Osteoblast (primary cell): ENCODE measurements around the gene DNPEP. TPM values are rescaled to one million over a fixed set of nuclear protein-coding genes. Genes with fewer than 3 reads are reported as not detected.

Experiments
- DNase-seq: peaks from one replicate; pipeline ENCODE4 v3.0.0; 2011; ENCODE audit warnings: low spot score, mixed read lengths; ENCODE audit not compliant: insufficient read length; ENCODE audit errors: missing footprints
- H2AFZ ChIP-seq: 2 replicates; pipeline ENCODE4 v1.6.0; 2011; ENCODE audit warnings: mild to moderate bottlenecking, low read length
- H3K27ac ChIP-seq: 2 replicates; pipeline ENCODE4 v1.5.1; 2011; ENCODE audit warnings: mild to moderate bottlenecking, low read depth, low read length, moderate library complexity
- H3K27me3 ChIP-seq: 2 replicates; pipeline ENCODE4 v1.6.0; 2012; ENCODE audit warnings: mild to moderate bottlenecking, control low read depth, inconsistent platforms, low read length, moderate library complexity; ENCODE audit not compliant: insufficient read depth
- H3K36me3 ChIP-seq: 2 replicates; pipeline ENCODE4 v1.5.1; 2011; ENCODE audit warnings: mild to moderate bottlenecking, low read length, control low read depth, moderate library complexity; ENCODE audit not compliant: insufficient read depth
- H3K4me1 ChIP-seq: 2 replicates; pipeline ENCODE4 v1.5.1; 2011; ENCODE audit warnings: mild to moderate bottlenecking, low read length, control low read depth, moderate library complexity; ENCODE audit not compliant: insufficient read depth
- H3K4me2 ChIP-seq: 2 replicates; pipeline ENCODE4 v1.6.0; 2011; ENCODE audit warnings: mild to moderate bottlenecking, low read length; ENCODE audit not compliant: insufficient read depth
- H3K4me3 ChIP-seq: fragments of 200-600 bp; sonication (generic); 3 replicates; pipeline ENCODE4 v1.5.1; 2012; ENCODE audit warnings: mild to moderate bottlenecking, low read length, inconsistent platforms; ENCODE audit not compliant: insufficient read depth
- H3K79me2 ChIP-seq: 2 replicates; pipeline ENCODE4 v1.6.0; 2012; ENCODE audit warnings: mild to moderate bottlenecking, low read length, control low read depth, inconsistent platforms; ENCODE audit not compliant: insufficient read depth
- H3K9me3 ChIP-seq: 2 replicates; pipeline ENCODE4 v1.5.1; 2011; ENCODE audit warnings: low read depth, low read length, control low read depth
- H4K20me1 ChIP-seq: 2 replicates; pipeline ENCODE4 v1.6.0; 2012; ENCODE audit warnings: mild to moderate bottlenecking, low read length, control low read depth; ENCODE audit not compliant: insufficient read depth
- small RNA-seq: library from RNA; depleted of rRNA; stranded (forward); fragments of <200 nt; gene quantifications from one replicate; pipeline ENCODE3, GENCODE V24; 2012
- total RNA-seq: library from RNA; depleted of rRNA; stranded (reverse); fragments of >200 nt; gene quantifications from 2 replicates; pipeline ENCODE4 v1.2.3, GENCODE V29; 2012
- TF ChIP-seq, protein P1 (sequence below): IDR thresholded peaks from 2 replicates; pipeline ENCODE4 v1.5.1; 2011; ENCODE audit warnings: mild to moderate bottlenecking, low read depth, low read length, moderate library complexity; ENCODE audit errors: extremely low read depth

The DNPEP gene
- total RNA-seq, 1 donor = 67.3 TPM

DNA sequence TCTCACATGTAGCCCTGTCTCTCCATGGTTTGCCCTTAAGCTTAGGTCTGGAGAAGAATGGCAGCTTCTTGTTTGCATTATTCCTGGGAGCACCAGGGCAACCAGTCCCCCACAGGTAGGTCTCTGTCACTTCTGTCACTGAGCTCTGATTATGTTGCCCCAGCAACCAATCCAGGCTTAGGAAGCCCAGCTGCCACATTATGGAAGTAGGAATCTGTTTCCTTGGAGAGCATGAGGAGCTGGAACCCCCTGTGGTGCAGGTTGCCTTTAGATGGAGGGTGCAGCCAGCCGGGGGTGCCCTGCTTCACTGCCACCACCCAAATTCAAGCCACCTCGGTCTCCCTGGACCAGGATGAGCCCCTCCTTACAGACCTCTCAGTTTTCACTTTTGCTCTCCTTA is 60.0 kb downstream of the DNPEP start:
- no peaks in the 10 kb centered on the region for H3K79me2 ChIP-seq
- no peaks in the 10 kb centered on the region for H3K9me3 ChIP-seq
- H2AFZ ChIP-seq = no peak overlapping the region
- no peak for DNase-seq
- no peak overlapping the region for H3K4me3 ChIP-seq
- H3K4me2 ChIP-seq = no peak overlapping the region
- H4K20me1 ChIP-seq = no peaks in the 10 kb centered on the region
- no peaks in the 10 kb centered on the region for H3K4me1 ChIP-seq
- TF ChIP-seq, protein P1, sequence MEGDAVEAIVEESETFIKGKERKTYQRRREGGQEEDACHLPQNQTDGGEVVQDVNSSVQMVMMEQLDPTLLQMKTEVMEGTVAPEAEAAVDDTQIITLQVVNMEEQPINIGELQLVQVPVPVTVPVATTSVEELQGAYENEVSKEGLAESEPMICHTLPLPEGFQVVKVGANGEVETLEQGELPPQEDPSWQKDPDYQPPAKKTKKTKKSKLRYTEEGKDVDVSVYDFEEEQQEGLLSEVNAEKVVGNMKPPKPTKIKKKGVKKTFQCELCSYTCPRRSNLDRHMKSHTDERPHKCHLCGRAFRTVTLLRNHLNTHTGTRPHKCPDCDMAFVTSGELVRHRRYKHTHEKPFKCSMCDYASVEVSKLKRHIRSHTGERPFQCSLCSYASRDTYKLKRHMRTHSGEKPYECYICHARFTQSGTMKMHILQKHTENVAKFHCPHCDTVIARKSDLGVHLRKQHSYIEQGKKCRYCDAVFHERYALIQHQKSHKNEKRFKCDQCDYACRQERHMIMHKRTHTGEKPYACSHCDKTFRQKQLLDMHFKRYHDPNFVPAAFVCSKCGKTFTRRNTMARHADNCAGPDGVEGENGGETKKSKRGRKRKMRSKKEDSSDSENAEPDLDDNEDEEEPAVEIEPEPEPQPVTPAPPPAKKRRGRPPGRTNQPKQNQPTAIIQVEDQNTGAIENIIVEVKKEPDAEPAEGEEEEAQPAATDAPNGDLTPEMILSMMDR = no peak
- peaks cover 52% of the 10 kb centered on the region for H3K27me3 ChIP-seq
- no peak overlapping the region for H3K27ac ChIP-seq
- H3K36me3 ChIP-seq = no peaks in the 10 kb centered on the region

DNA sequence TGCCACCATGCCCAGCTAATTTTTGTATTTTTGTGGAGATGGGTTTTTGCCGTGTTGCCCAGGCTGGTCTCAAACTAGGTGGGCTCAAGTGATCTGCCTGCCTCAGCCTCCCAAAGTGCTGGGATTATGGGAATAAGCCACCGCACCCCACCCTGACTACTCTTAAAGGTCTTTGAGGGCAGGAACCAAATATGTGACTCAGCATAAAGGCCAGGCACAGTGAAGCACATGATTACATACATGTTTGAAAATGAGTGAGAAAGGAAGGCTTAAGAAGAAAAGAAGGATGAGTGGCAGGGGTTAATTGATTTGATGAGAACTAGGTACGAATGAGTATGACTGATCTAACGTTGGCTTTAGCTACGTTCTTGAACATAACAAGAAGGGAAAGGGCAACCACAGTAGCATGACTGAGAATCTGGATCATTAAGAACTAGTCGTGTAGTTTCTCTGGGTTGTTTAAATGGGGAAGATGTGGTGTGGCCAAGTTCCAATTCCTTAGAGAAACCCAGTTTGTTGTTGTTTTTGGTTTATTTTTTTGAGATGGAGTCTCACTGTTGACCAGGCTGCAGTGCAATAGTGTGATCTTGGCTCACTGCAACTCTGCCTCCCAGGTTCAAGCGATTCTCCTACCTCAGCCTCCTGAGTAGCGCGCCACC is 61.9 kb downstream of the DNPEP start:
- Histone ChIP-seq H2AFZ (no peak overlapping the region), H3K79me2 (no peaks in the 10 kb centered on the region), H3K36me3 (no peaks in the 10 kb centered on the region), H3K4me3 (no peak overlapping the region), H3K4me2 (no peak overlapping the region), H3K27ac (no peak overlapping the region), H3K4me1 (no peaks in the 10 kb centered on the region), H4K20me1 (no peaks in the 10 kb centered on the region), H3K9me3 (no peaks in the 10 kb centered on the region), H3K27me3 (peaks cover 42% of the 10 kb centered on the region)
- TF ChIP-seq, protein P1 = no peak
- DNase-seq = peak; percentile 54

DNA sequence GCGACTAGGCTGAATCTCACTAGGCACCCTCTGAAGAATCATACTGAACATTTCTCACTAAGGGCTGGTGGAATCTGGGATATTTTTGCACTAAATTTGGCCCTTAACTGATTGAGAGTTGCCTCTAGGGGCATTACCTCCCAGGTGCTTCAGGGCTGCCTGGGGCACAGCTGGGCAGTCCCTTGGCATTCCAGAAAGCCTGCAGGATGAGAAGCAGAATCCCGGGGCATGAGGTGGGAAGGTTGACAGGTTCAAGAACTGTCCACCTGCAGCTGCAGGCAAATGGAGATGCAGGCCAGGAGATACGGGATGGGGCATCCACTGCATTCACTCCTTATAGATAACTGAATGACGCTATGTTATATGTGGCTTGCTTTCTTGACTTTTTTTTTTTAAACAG is 62.6 kb downstream of the DNPEP start:
- Histone ChIP-seq H4K20me1 (no peaks in the 10 kb centered on the region), H2AFZ (no peak overlapping the region), H3K36me3 (no peaks in the 10 kb centered on the region), H3K79me2 (no peaks in the 10 kb centered on the region), H3K4me2 (no peak overlapping the region), H3K9me3 (no peaks in the 10 kb centered on the region), H3K4me1 (no peaks in the 10 kb centered on the region), H3K27me3 (peaks cover 42% of the 10 kb centered on the region), H3K27ac (no peak overlapping the region), H3K4me3 (no peak overlapping the region)
- TF ChIP-seq, protein P1 = no peak
- DNase-seq = no peak

DNA sequence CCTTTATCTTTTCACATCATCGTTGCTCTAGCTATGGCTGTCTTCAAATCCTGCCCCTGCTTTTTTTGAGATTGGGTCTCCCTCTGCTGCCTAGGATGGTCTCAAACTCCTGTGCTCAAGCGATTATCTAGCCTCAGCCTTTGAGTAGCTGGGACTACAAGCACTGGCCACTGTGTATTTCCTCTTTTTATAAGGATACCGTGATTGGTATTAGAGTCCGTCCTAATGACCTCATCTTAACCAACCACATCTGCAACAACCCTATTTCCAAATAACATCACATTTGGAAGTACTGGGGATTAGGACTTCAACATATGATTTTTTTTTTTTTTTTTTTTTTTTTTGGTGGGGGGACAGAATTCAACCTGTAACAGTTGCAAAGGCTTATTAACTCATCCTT is 64.3 kb downstream of the DNPEP start:
- Histone ChIP-seq H4K20me1 (no peaks in the 10 kb centered on the region), H3K36me3 (no peaks in the 10 kb centered on the region), H3K79me2 (no peaks in the 10 kb centered on the region), H2AFZ (no peak overlapping the region), H3K4me3 (no peak overlapping the region), H3K27ac (no peak overlapping the region), H3K4me1 (no peaks in the 10 kb centered on the region), H3K4me2 (no peak overlapping the region), H3K9me3 (no peaks in the 10 kb centered on the region), H3K27me3 (peaks cover 37% of the 10 kb centered on the region)
- DNase-seq = no peak
- TF ChIP-seq, protein P1 = no peak

Small RNAs within 50 kb of the gene (small RNA-seq; reads per million reads assigned to genes)
- not detected for gene AC053503.3

Other genes with a start within 250 kb of the DNPEP start
- gene NHEJ1, start 227.1 kb downstream of the DNPEP start, total RNA-seq = 21.7 and 23.0 TPM in 2 replicates
- gene SLC23A3, start 217.9 kb downstream of the DNPEP start, total RNA-seq = 1.4 and 1.5 TPM in 2 replicates
- gene CNPPD1, start 211.0 kb downstream of the DNPEP start, total RNA-seq = 26.1 and 26.5 TPM in 2 replicates
- gene RETREG2, start 209.6 kb downstream of the DNPEP start, total RNA-seq = 109 and 121 TPM in 2 replicates
- gene ZFAND2B, start 181.1 kb downstream of the DNPEP start, total RNA-seq = 25.0 and 26.5 TPM in 2 replicates
- gene ABCB6, start 169.0 kb downstream of the DNPEP start, total RNA-seq = 26.2 and 28.2 TPM in 2 replicates
- 56.0 and 60.8 TPM in 2 replicates for gene ATG9A, start 158.3 kb downstream of the DNPEP start, total RNA-seq
- 35.1 TPM in 2 replicates for gene ANKZF1, start 158.1 kb downstream of the DNPEP start, total RNA-seq
- 13.0 and 21.0 TPM in 2 replicates for gene GLB1L, start 142.5 kb downstream of the DNPEP start, total RNA-seq
- gene STK16, start 142.4 kb downstream of the DNPEP start, total RNA-seq = 29.5 and 31.8 TPM in 2 replicates
- gene TUBA4B, start 134.7 kb downstream of the DNPEP start, total RNA-seq = not detected in 2 replicates
- gene TUBA4A, start 134.0 kb downstream of the DNPEP start, total RNA-seq = 11.9 and 13.6 TPM in 2 replicates
- gene DNAJB2, start 108.5 kb downstream of the DNPEP start, total RNA-seq = 33.3 and 41.3 TPM in 2 replicates
- gene PTPRN, start 78.5 kb downstream of the DNPEP start, total RNA-seq = under 0.01 and 1.2 TPM in 2 replicates
- gene RESP18, start 55.2 kb downstream of the DNPEP start, total RNA-seq = not detected in 2 replicates
- 0.72 and 1.2 TPM in 2 replicates for gene DES, start 30.5 kb upstream of the DNPEP start, total RNA-seq
- 24.2 and 26.4 TPM in 2 replicates for gene SPEG, start 46.9 kb upstream of the DNPEP start, total RNA-seq
- 46.0 and 46.3 TPM in 2 replicates for gene GMPPA, start 111.0 kb upstream of the DNPEP start, total RNA-seq
- gene ASIC4, start 126.6 kb upstream of the DNPEP start, total RNA-seq = under 0.01 TPM in 1 of 2 replicates, not detected in the other
- gene CHPF, start 155.9 kb upstream of the DNPEP start, total RNA-seq = 192 and 221 TPM in 2 replicates
- 1.1 and 1.5 TPM in 2 replicates for gene TMEM198, start 156.1 kb upstream of the DNPEP start, total RNA-seq
- 60.4 and 65.9 TPM in 2 replicates for gene OBSL1, start 183.6 kb upstream of the DNPEP start, total RNA-seq
- under 0.01 and 0.29 TPM in 2 replicates for gene INHA, start 184.4 kb upstream of the DNPEP start, total RNA-seq
- gene STK11IP, start 209.9 kb upstream of the DNPEP start, total RNA-seq = 19.4 and 22.1 TPM in 2 replicates
- 2.5 and 3.8 TPM in 2 replicates for gene SLC4A3, start 239.7 kb upstream of the DNPEP start, total RNA-seq